AG04450 (cell line): ENCODE results near the gene RBM19. TPM values are rescaled to one million over a fixed set of nuclear protein-coding genes. Genes with fewer than 3 reads are reported as not detected.

Experiments used
- CTCF ChIA-PET: fragments of 300-600, 350-600 bp; formaldehyde crosslinking; extraction: SDS; loops from one replicate; lab custom pipeline; 2022; ENCODE audit warnings: antibody characterized with exemption, inconsistent platforms; lab: Charles Lee
- POLR2A ChIA-PET: fragments of 350-600 bp; formaldehyde crosslinking; extraction: SDS; loops from one replicate; lab custom pipeline; 2021; ENCODE audit warnings: antibody characterized with exemption, inconsistent platforms; lab: Yijun Ruan, JAX
- DNase-seq: peaks from one replicate; pipeline ENCODE4 v3.0.0-alpha.2; 2011; ENCODE audit warnings: low read depth, low spot score
- H3K27ac ChIP-seq: one replicate; pipeline ENCODE4 v1.5.1; 2012; ENCODE audit warnings: low read depth, low read length, control low read depth
- H3K27me3 ChIP-seq: one replicate; pipeline ENCODE4 v1.6.0; 2012; ENCODE audit warnings: low read length; ENCODE audit not compliant: control insufficient read depth, insufficient read depth
- H3K4me3 ChIP-seq: 2 replicates; pipeline ENCODE4 v1.5.1; 2011; ENCODE audit warnings: mild to moderate bottlenecking, low read depth, low read length, control low read depth
- H3K9me3 ChIP-seq: 2 replicates; pipeline ENCODE4 v1.5.1; 2012; ENCODE audit warnings: low read length; ENCODE audit not compliant: control insufficient read depth, insufficient read depth
- CTCF ChIP-seq: IDR thresholded peaks from 2 replicates; pipeline ENCODE4 v1.5.1; 2011; ENCODE audit warnings: low read depth, low read length, control low read depth, inconsistent platforms
- polyA plus RNA-seq: library from polyadenylated mRNA; depleted of rRNA; stranded (reverse); fragments of >200 nt; gene quantifications from 2 replicates; pipeline ENCODE4 v1.2.3, GENCODE V29; 2011

The RBM19 gene
- polyA plus RNA-seq, 1 experiment = 10.6 TPM

- no peak overlapping the region for H3K27ac ChIP-seq
- no peak for TF ChIP-seq CTCF
- no peaks in the 10 kb centered on the region for H3K9me3 ChIP-seq
- CTCF ChIA-PET = interaction anchor here (0.8 kb wide), 2 partner anchors 13 to 438 kb away, joined by 3 read pairs; no protein-coding TSS in a partner anchor
- H3K4me3 ChIP-seq = no peak overlapping the region
- no peaks in the 10 kb centered on the region for H3K27me3 ChIP-seq
- POLR2A ChIA-PET = no interaction called here
- DNase-seq = no peak
Observed at GRCh38 chr12:113899561-113900471, 66.3 kb downstream of the RBM19 start.

- POLR2A ChIA-PET = no interaction called here
- no peak overlapping the region for H3K4me3 ChIP-seq
- CTCF ChIA-PET = interaction anchor here (0.8 kb wide), 2 partner anchors 13 to 437 kb away, joined by 3 read pairs; no protein-coding TSS in a partner anchor
- no peaks in the 10 kb centered on the region for H3K27me3 ChIP-seq
- no peaks in the 10 kb centered on the region for H3K9me3 ChIP-seq
- DNase-seq = no peak
- TF ChIP-seq CTCF = no peak
- H3K27ac ChIP-seq = no peak overlapping the region
Observed at GRCh38 chr12:113899042-113899560, 67.0 kb downstream of the RBM19 start.

- no peak for TF ChIP-seq CTCF
- no peak overlapping the region for H3K4me3 ChIP-seq
- H3K9me3 ChIP-seq = no peaks in the 10 kb centered on the region
- no peak overlapping the region for H3K27ac ChIP-seq
- CTCF ChIA-PET = no interaction called here
- POLR2A ChIA-PET = no interaction called here
- no peaks in the 10 kb centered on the region for H3K27me3 ChIP-seq
- DNase-seq = no peak
Observed at GRCh38 chr12:113898466-113898865, 67.7 kb downstream of the RBM19 start.

- no peak for DNase-seq
- no peaks in the 10 kb centered on the region for H3K27me3 ChIP-seq
- no peak overlapping the region for H3K27ac ChIP-seq
- H3K9me3 ChIP-seq = no peaks in the 10 kb centered on the region
- ChIA-PET CTCF (interaction anchor here (1.1 kb wide), 1 partner anchor 15 kb away, joined by 3 read pairs; no protein-coding TSS in a partner anchor), POLR2A (no interaction called here)
- TF ChIP-seq CTCF = no peak
- H3K4me3 ChIP-seq = no peak overlapping the region
Observed at GRCh38 chr12:113897406-113897805, 68.7 kb downstream of the RBM19 start.

GRCh38 chr12:113896841-113897240 lies 69.3 kb downstream of the RBM19 start:
- no peak for TF ChIP-seq CTCF
- Histone ChIP-seq H3K4me3 (no peak overlapping the region), H3K27ac (no peak overlapping the region), H3K27me3 (no peaks in the 10 kb centered on the region), H3K9me3 (no peaks in the 10 kb centered on the region)
- POLR2A ChIA-PET = no interaction called here
- CTCF ChIA-PET = interaction anchor here (1.1 kb wide), 1 partner anchor 16 kb away, joined by 3 read pairs; no protein-coding TSS in a partner anchor
- no peak for DNase-seq
